AG09319 (cell line): ENCODE measurements around the gene HSF2BP.
A peak's percentile ranks its signal among the peaks of the same experiment; 100 is the strongest.

Experiments used
- DNase-seq: peaks from one replicate; pipeline ENCODE4 v3.0.0-alpha.2; 2010; ENCODE audit warnings: low read depth; ENCODE audit errors: extremely low read depth
- CTCF ChIP-seq: IDR thresholded peaks from 2 replicates; pipeline ENCODE4 v1.5.1; 2011; ENCODE audit warnings: low read depth, mild to moderate bottlenecking, inconsistent platforms, low read length, moderate library complexity

Gene HSF2BP

GRCh38 chr21:43639470-43640353 is 19.6 kb downstream of the HSF2BP start:
- DNase-seq: peak; percentile 55
- TF ChIP-seq CTCF: no peak

- no peak for TF ChIP-seq CTCF
Measured at GRCh38 chr21:43637530-43638158, 21.6 kb downstream of the HSF2BP start.

GRCh38 chr21:43635436-43635835 is 23.9 kb downstream of the HSF2BP start:
- TF ChIP-seq CTCF: no peak
- DNase-seq: no peak

More at GRCh38 chr21:43637530-43638158, 21.6 kb downstream of the HSF2BP start:
- DNase-seq: no peak

GRCh38 chr21:43634618-43635017 is 24.7 kb downstream of the HSF2BP start:
- DNase-seq: no peak
- no peak for TF ChIP-seq CTCF

- no peak for TF ChIP-seq CTCF
- no peak for DNase-seq
Measured at GRCh38 chr21:43632373-43632905, 26.8 kb downstream of the HSF2BP start.

- no peak for DNase-seq
- no peak for TF ChIP-seq CTCF
Measured at GRCh38 chr21:43631411-43632107, 27.7 kb downstream of the HSF2BP start.
